ENCODE data around the gene LONP2.
"Not testable (repeated sequence)": the region's sequence is repeated elsewhere in the genome, so short reads cannot be mapped to it uniquely, and the experiment has no call there.

The LONP2 gene

DNA sequence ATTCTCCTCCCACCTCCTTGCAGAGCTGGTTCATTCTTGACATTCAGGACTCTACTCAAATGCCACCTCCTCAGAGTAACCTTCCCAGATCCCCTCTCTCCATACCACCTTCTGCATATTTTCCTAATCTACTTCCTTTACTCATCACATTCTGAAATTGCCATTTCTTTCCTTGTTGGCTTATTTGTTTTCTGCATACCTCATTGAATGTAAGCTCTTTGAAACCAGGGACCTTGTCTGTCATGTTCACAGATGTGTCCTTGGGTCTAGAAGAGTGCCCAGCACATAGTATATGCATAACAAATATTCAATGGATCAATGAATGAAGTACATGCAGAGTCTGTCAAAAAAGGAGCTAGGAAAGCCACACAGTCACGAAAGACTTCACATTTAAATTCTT is 7.8 kb upstream of the LONP2 start:
- no peak for DNase-seq (ENCODE audit: low read depth)

DNA sequence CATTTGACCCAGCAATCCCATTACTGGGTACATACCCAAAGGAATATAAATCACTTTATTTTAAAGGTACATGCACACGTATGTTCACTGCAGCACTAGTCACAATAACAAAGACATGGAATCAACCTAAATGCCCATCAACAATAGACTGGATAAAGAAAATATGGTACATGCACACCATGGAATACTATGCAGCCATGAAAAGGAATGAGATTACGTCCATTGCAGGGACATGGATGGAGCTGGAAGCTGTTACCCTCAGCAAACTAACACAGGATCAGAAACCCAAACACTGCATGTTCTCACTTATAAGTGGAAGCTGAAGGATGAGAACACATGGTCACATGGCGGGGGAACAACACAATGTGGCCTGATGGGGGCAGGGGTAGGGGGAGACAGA is 4.0 kb upstream of the LONP2 start:
- DNase-seq (ENCODE audit: low read depth), result not testable (repeated sequence)

DNA sequence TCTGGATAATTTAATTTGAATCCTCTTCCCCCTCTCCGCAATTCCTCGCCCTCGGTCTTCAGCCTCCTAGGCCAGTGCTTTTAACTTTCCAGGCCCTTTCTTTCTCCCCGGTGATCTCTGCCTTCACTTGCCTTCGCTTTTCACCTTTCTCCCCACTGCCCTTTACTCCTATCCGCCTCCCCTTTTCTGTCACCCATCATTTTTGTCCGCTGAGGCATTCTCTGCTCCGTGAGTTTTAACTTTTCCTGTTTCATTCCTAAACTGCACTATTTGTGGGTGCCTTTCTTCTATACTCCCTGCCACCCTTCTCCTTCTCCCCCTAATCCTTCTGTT is 729 bp downstream of the LONP2 start:
- DNase-seq (ENCODE audit: low read depth), result no peak

DNA sequence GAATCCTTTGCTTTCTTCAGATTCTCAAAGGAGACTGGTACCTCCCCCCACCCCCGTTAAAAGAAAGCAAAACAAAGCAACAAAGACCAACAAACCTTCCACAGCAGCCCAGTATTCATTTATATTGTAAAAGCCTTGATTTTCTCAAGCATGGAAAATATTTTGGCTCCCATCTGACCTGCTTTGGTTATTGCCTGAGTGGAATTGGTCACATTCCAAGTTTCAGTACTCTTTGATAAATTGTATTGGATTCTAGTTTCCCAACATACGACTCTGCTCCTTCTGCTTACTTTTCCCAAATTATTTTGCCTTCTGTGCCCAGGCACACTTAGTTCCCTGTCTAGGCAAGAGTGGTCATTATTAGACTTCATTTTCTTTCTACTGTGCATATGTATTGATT is 2.0 kb downstream of the LONP2 start:
- no peak for DNase-seq (ENCODE audit: low read depth)

DNA sequence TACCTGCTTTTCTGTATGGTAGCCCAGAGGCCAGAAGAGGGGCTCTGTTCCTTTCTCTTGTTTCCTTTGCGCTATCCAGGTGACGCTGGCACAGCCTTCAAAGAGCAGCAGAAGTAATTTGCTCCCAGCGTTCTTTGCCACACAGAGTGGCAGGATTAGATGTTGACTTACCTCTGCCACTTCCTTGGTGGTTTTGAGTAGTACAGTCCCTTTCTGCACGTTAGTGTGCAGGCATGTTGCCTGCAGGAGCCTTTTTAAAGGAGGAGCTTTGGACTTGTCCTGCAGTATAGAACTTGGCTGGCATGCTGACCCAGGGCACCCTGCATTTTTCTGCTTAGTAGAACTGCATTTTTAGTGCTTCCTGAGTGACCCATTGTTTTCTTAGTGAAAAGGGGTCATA is 3.2 kb downstream of the LONP2 start, which contains the start of gene ABCC11:
Gene ABCC11, minus strand, starts transcription at position 229 of the 400 bp plus-strand sequence. CDS start 15,618 bp downstream, outside the sequence.
- no peak for DNase-seq (ENCODE audit: low read depth)

DNA sequence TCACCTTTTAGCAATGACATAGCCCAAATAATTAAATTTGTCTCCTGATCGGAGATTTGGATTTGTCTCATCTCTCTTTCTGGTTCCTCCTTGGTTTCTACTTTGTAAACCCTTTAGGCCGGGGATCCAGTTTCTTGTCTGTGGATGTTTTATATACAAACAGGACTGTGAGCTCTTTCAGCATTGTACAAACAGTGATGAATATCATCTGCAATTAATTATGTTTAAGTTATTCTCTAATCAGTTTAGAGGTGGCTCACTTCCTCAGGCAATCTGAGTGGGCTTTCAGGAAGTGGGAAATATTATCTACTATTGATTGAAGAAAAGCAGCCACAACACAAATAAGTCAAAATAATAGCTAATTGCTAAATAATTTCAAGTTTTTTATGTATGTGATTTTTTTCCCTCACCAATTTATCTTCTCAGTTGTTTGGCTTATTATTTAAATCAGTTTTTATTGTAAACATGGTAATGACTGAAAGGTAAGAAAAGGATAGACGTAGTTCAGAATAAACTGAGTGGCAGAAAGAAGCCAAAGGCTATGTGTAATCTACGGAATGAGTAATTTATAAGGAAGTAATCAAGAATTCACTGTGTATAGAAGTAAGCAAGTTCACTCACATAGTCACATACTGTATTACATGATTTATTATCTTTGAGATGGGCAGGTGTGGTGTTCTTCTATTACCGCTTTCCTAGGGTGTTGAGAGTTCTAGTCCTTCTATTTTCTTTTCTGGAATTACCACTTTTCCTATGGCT is 6.6 kb downstream of the LONP2 start:
- DNase-seq (ENCODE audit: low read depth), result no peak

DNA sequence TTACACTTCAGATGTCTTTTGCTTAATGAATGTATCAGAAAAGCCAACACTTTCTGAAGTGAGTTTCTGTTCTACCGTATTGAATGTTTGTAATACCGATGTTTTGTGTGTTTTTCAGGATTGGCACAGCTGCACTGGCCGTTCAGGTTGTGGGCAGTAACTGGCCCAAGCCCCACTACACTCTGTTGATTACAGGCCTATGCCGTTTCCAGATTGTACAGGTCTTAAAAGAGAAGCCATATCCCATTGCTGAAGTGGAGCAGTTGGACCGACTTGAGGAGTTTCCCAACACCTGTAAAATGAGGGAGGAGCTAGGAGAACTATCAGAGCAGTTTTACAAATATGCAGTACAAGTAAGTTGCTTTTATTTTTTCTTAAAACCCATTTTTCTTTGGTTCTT is 7.9 kb downstream of the LONP2 start:
- DNase-seq (ENCODE audit: low read depth), result no peak

DNA sequence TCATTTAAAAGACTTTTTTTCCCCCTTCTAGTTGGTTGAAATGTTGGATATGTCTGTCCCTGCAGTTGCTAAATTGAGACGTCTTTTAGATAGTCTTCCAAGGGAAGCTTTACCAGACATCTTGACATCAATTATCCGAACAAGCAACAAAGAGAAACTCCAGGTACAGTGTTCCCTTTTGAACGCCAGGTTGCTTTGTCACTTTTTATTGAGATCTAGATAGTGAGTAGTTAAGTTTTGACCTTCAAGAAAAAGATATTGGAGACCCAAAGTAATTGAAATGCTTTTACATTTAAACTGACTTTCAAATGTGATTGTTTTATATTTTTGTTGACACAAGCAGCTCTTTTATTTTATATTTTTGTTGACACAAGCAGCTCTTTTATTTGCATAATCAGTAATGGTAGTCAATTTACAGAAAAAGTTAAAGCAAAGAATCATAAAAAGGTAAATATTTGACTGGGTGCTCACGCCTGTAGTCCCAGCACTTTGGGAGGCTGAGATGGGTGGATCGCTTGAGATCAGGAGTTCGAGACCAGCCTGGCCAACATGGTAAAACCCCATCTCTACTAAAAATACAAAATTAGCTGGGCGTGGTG is 12.6 kb downstream of the LONP2 start:
- DNase-seq (ENCODE audit: low read depth), result no peak

DNA sequence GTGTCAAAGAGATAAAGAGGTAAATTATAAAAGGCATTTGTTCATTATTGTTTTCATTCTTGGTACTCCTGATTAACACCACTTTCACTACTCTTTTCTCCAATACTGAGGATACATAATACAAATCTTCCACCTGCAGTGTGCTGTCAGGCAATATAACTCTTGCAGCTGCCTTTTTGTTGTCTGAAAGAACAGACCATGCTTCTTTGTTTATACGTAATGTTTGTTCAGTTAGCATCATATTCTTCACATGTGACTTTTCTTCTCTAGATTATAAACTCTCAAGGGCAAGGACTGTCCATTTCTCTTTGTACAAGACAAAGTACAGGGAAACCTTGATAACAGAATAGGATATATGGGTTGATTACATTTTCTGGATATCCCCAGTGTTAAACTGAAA is 17.5 kb downstream of the LONP2 start:
- no peak for DNase-seq (ENCODE audit: low read depth)

DNA sequence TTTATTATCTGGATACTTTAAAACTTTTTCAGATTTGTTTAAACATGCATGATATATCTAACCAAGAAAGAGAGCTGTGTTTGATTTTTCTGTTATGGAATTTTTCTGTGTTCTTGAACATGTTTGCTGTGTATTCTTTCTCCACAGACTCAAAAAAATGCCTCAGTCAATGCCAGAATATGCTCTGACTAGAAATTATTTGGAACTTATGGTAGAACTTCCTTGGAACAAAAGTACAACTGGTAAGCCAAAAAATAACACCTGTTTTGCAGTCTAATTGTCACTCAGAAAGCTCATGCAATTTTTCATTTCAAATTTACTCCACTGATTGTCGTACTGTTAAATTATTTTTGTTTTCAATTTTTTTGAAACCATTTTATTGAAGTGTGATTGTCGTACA is 18.5 kb downstream of the LONP2 start:
- no peak for DNase-seq (ENCODE audit: low read depth)

DNA sequence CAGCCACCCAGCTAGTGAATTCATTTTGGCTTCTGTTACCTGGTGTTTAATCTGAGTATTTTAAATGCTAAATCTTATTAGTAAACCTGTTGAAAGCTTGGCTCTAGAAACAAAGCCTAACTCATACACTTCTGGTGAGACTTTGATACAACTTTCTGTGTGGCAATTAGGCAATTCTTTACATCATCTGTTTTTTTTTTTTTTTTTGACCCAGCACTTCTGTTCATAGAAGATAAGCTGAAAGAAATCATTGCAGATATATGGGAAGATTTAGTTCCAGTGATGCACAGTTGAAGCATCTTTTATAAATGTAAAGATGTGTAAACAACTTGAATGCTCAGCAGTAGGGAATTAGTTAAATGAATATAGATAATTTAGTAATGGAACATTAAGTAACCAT is 24.9 kb downstream of the LONP2 start:
- no peak for DNase-seq (ENCODE audit: low read depth)

DNA sequence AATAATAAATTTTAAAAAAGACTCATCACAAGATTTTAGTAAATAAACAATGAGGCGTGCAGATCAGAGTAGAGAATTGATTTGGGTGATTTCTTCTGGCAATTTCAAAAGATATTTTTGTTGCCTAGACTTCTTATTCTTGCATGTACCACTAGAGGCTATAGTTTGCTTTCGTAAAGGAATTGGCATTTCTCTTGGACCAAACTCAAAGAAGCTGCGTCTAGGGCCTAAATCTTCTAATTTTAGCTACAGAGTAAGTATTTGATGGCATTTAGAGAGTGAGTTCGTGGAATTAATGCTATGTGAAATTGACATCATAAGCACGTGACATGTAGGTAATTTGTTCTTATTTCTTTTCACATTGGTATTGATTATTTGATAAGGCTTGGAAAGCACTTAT is 27.6 kb downstream of the LONP2 start:
- no peak for DNase-seq (ENCODE audit: low read depth)

DNA sequence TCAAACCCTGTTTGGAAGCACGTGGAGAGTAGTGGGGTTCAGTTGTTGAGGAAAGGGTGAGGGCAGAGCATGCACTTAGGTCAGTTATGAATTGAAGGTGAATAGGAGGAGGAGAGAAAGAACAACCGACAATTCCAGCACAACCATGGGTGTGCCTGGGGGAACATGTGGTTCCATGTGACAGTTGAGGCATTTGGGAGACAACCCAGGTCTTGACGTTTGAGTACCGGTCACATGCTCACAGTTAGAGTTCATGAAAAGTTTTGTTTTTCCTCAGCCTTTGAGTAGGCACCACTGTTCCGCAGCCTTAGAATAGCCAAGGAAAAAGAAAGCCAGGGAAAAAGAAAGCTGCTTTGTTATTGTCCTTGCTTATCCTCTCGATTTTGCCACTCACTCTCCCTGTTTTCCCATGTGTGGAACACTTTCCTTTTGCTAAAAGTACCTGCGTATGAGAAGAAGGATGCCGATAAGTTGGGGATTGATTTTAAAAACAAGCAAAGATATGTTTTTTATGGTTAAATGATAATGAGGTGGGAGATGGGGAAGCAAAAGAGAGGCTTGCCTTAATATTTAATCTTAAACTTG is 28.8 kb downstream of the LONP2 start:
- no peak for DNase-seq (ENCODE audit: low read depth)

DNA sequence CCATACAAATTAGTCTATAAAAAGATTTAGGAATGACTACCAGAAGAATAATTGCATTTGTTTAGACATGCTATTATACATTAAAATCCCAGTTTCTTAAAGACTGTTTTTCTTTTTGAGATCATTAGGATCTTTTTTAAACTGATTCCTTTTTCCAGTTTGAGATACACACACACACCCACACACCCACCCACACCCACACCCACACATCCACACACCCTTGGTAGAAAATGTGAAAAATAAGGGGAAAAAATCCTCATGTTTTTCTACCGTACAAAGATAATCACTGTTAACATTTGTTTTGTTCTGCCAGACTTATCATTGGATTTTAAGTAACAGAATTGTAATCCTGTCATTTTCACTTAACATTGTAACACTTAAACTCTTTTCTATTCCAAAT is 30.4 kb downstream of the LONP2 start:
- DNase-seq (ENCODE audit: low read depth), result no peak

DNA sequence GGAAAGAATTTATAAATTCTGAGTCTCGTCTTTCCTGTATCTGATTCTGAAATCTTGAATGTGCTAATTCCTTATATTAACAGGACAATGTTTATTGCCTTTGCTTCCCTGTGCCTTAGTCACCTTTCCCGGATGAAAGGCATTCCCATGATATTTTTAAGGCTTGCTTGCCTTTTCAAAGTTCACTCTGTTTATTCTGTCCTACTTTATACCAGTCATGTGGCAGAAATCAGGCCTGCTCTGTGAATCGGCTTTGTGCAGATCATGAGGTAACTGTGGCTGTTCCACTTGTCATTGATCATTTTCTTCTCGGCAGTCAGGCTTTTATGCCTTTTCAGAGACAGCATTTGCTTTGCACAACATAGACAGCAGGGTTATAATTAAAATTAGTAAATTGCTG is 32.0 kb downstream of the LONP2 start:
- DNase-seq (ENCODE audit: low read depth), result no peak

DNA sequence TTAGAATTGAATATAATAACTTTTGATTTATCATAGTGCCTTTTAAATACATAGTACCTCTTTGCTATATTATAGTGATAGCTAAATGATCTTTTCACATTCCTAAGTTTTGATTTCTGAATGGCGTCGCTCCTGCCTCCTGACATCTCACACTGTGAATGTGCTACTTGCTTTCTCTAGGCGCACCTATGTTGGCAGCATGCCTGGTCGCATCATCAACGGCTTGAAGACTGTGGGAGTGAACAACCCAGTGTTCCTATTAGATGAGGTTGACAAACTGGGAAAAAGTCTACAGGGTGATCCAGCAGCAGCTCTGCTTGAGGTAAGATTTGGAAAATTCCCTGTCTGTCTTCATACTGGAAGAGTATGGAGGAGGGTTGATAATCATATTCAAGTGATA is 33.1 kb downstream of the LONP2 start:
- no peak for DNase-seq (ENCODE audit: low read depth)

DNA sequence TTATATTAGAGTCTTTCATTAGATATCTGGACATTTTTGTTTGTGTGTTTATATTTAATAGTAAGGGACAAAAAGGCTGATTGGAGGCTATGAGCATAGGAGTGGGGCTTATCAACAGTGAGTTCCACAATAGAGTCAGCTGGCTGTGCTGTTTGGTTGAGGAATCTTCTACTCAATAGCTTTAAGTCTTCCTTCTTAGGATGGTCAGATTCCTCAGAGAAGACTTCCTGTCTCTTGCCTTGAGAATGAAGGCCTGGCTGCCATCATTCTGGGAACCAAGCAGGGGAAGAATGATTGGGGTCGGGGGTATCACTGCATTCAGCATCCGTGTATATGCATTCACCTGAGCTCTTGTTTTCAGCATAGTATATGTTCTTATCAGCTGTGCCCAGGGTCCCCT is 35.1 kb downstream of the LONP2 start:
- DNase-seq (ENCODE audit: low read depth), result no peak

DNA sequence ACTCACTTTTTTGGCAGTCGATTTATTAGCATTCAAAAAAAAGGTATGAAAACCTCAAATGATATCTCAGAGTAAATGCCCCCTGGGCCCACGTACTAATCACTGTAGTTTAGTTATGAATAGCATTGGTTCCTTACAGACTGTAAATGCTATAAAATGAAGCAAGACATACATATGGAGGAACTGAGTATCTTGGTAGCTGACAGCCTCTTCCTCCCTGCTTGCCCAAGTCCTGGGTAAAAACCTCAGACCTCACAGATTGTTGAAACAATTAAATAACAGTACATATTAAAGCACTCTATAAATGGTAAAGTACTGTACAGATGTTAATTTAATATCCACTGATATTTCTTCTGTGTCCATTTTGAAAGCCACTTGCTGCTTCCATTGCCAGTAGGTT is 36.4 kb downstream of the LONP2 start:
- DNase-seq (ENCODE audit: low read depth), result no peak

DNA sequence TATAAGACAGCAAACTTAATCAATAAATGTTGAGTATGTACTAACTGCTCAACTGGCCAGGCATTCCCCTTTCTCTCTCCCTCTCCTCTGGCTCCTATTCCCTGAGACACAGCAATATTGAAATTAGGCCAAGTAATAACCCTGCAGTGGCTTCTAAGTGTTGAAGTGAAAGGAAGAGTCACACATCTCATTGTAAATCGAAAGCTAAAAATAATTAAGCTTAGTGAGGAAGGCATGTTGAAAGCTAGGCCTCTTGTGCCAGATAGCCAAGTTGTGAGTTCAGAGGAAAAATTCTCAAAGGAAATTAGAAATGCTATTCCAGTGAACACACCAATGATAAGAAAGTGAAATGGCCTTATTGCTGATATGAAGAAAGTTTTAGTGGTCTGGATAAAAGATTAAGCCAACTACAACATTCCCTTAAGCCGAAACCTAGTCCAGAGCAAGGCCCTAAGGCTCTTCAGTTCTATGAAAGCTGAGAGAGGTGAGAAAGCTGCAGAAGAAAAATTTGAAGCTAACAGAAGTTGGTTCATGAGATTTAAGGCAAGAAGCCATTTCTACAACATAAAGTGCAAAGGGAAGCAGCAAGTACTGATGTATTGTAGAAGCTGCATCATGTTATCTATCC is 38.6 kb downstream of the LONP2 start:
- DNase-seq (ENCODE audit: low read depth), result no peak

DNA sequence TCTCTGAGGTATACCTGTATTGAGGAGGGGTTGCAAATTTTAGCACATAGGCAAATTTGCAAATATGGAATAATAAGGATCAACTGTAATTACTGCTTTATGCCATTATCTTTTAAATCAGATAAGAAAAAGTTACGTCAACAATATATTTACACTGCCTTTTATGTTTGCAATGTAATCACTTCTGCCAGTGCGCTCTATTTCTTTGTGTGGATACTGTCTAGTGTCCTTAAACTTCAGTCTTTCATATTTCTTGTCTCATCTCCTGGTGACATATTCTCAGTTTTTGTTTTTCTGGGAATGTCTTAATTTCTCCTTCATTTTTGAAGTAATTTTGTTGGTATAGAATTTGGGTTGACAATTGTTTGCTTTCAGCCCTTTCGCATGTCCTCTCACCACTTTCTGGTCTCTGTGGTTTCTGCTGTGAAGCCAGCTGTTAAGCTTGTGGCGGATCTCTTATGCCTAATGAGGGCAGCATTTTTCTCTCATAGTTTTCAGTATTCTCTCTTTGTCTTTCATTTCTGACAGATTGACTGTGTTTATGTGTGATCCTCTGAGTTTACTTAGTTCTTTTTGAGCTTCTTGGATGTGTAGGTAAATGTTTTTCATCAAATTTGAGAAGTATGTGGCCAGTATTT is 40.8 kb downstream of the LONP2 start:
- no peak for DNase-seq (ENCODE audit: low read depth)

DNA sequence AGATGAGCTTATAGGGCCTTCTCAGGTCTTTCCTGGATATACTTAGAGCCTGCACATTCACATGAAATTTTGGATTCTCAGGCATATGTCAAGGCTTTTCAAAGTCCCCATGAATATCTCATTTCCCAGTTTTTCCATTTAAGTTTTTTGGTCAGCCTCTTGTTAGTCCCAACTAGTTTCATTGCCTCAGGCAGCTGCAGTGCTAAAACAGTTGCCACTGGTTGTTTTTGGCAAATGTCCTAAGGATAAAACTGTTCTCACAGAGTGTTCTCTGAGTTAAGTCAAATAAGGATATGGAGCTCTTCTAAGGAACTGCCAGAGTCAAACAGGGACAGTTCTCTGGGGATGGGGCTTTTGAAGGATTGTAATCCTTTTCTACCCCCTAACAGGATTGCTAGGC is 43.1 kb downstream of the LONP2 start:
- DNase-seq (ENCODE audit: low read depth), result no peak

DNA sequence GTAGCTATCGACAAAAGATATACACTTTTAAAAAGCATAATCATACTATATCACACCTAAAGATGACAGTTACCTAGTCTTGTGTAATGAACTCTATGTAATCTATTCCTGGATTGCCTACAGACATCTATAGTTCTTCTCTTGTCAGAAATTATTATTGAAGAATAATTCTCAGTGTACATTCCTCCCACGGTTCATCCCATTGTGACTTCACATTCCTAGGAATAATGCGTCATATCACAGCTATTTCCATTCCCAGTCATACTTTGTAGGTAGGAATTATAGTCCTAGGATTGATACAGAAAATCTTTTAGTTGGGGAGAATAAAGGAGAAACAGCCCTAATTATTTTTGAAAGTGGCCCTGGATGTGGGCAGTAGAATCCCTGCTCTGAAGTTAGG is 47.2 kb downstream of the LONP2 start:
- no peak for DNase-seq (ENCODE audit: low read depth)

DNA sequence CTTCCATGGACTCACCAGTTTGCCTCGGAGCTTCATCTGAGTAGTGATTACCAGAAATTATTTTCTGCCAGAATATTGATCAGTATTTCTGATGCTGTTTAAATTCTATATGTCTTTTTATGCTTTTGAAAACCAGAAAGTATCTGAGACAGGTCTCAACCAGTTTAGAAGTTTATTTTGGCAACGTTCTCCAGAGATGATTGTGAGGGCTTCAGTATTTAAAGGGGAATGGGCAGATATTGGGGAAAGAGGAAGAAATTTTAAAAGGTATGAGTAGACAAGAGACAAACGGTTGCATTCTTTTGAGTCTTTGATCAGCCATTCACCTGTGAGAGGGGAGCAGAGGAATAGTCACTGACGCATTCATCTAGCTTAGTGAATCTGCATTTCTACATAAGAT is 47.7 kb downstream of the LONP2 start:
- DNase-seq (ENCODE audit: low read depth), result no peak
